IMR-90 (cell line): Measurements from ENCODE around the gene TMPRSS9. TPM values are rescaled to one million over a fixed set of nuclear protein-coding genes. Genes with fewer than 3 reads are reported as not detected.
A peak's percentile ranks its signal among the peaks of the same experiment; 100 is the strongest.

Experiments used
- ATAC-seq: fragments of 200-7000 bp; cut with Tn5 transposase; 2 replicates; pipeline ENCODE4 v1.9.1; 2020; ENCODE audit warnings: low read depth, mild to moderate bottlenecking, moderate library complexity
- BruUV-seq: library from RNA; stranded (reverse); fragments of 400-500 nt; replicated peaks from 2 replicates; lab custom pipeline; 2021; lab: Mats Ljungman, UMichigan
- CTCF ChIA-PET: fragments of 300-600 bp; formaldehyde crosslinking; extraction: SDS; loops from one replicate; lab custom pipeline; 2021; ENCODE audit warnings: antibody characterized with exemption; lab: Yijun Ruan, JAX
- POLR2A ChIA-PET: fragments of 300-600 bp; sonication (Branson Sonifier 250); formaldehyde crosslinking; loops from one replicate; lab custom pipeline; 2022; ENCODE audit warnings: antibody characterized with exemption; ENCODE audit not compliant: unreplicated experiment; lab: Charles Lee
- DNase-seq: peaks from one replicate; pipeline ENCODE4 v3.0.0; 2013
- H2AFZ ChIP-seq: replicated peaks from 2 replicates; pipeline ENCODE3; 2013; ENCODE audit warnings: low read length, mild to moderate bottlenecking; ENCODE audit not compliant: poor library complexity
- H2AK5ac ChIP-seq: 2 replicates; pipeline ENCODE4 v1.6.1; 2013; ENCODE audit warnings: low read depth, low read length, inconsistent platforms
- H2AK9ac ChIP-seq: replicated peaks from 2 replicates; pipeline ENCODE3; 2013; ENCODE audit warnings: mild to moderate bottlenecking, low read depth, low read length, moderate library complexity; ENCODE audit not compliant: poor library complexity
- H2BK120ac ChIP-seq: 2 replicates; pipeline ENCODE4 v1.6.1; 2013; ENCODE audit warnings: low read depth, low read length, inconsistent platforms
- H2BK15ac ChIP-seq: 3 replicates; pipeline ENCODE4 v1.6.1; 2013; ENCODE audit warnings: low read depth, low read length, inconsistent platforms
- H2BK20ac ChIP-seq: 2 replicates; pipeline ENCODE4 v1.6.1; 2013; ENCODE audit warnings: low read depth, mild to moderate bottlenecking, inconsistent platforms, low read length, moderate library complexity
- H2BK5ac ChIP-seq: 2 replicates; pipeline ENCODE4 v1.6.1; 2013; ENCODE audit warnings: mild to moderate bottlenecking, low read depth, low read length, inconsistent platforms; ENCODE audit not compliant: poor library complexity, severe bottlenecking
- H3K14ac ChIP-seq: replicated peaks from 2 replicates; pipeline ENCODE4 v1.6.1; 2013; ENCODE audit warnings: low read depth, low read length, inconsistent platforms
- H3K18ac ChIP-seq: 2 replicates; pipeline ENCODE4 v1.6.1; 2013; ENCODE audit warnings: low read depth, low read length, control low read depth
- H3K23ac ChIP-seq: 2 replicates; pipeline ENCODE4 v1.6.1; 2013; ENCODE audit warnings: low read depth, low read length, inconsistent platforms
- H3K27ac ChIP-seq: 2 replicates; pipeline ENCODE4 v1.5.1; 2013; ENCODE audit warnings: mild to moderate bottlenecking, control low read depth, low read length; ENCODE audit not compliant: insufficient read depth
- H3K27me3 ChIP-seq: 2 replicates; pipeline ENCODE4 v1.6.1; 2013; ENCODE audit warnings: low read length; ENCODE audit not compliant: control insufficient read depth, insufficient read depth
- H3K36me3 ChIP-seq: 2 replicates; pipeline ENCODE4 v1.6.1; 2013; ENCODE audit warnings: low read length, mixed read lengths; ENCODE audit not compliant: control insufficient read depth, insufficient read depth
- H3K4ac ChIP-seq: 2 replicates; pipeline ENCODE4 v1.6.1; 2013; ENCODE audit warnings: low read depth, low read length, inconsistent platforms
- H3K4me1 ChIP-seq: 2 replicates; pipeline ENCODE4 v1.6.1; 2013; ENCODE audit warnings: low read length, mixed read lengths; ENCODE audit not compliant: control insufficient read depth, insufficient read depth
- H3K4me2 ChIP-seq: 2 replicates; pipeline ENCODE4 v1.6.1; 2013; ENCODE audit warnings: low read depth, mild to moderate bottlenecking, control low read depth, low read length, moderate library complexity
- H3K4me3 ChIP-seq: 2 replicates; pipeline ENCODE4 v1.5.1; 2013; ENCODE audit warnings: low read depth, mild to moderate bottlenecking, control low read depth, low read length, moderate library complexity; ENCODE audit not compliant: insufficient read depth
- H3K56ac ChIP-seq: 2 replicates; pipeline ENCODE4 v1.6.1; 2013; ENCODE audit warnings: low read length, inconsistent platforms; ENCODE audit not compliant: insufficient read depth; ENCODE audit errors: extremely low read depth
- H3K79me1 ChIP-seq, 2 experiments: 2 replicates each; pipeline ENCODE4 v1.6.1; 2013; ENCODE audit warnings: low read length in 2 of 2, inconsistent platforms in 1 of 2, low read depth in 1 of 2
- H3K9ac ChIP-seq: 2 replicates; pipeline ENCODE4 v1.6.1; 2013; ENCODE audit warnings: low read depth, low read length, control low read depth
- H3K9me1 ChIP-seq: 2 replicates; pipeline ENCODE4 v1.6.1; 2013; ENCODE audit warnings: low read length, inconsistent platforms; ENCODE audit not compliant: insufficient read depth
- H3K9me3 ChIP-seq: 2 replicates; pipeline ENCODE4 v1.6.1; 2013; ENCODE audit warnings: low read length; ENCODE audit not compliant: control insufficient read depth, insufficient read depth
- H4K20me1 ChIP-seq: 2 replicates; pipeline ENCODE4 v1.6.1; 2013; ENCODE audit warnings: low read length, inconsistent platforms; ENCODE audit not compliant: insufficient read depth
- H4K5ac ChIP-seq: 2 replicates; pipeline ENCODE4 v1.6.1; 2013; ENCODE audit warnings: mild to moderate bottlenecking, low read depth, low read length, control low read depth
- H4K8ac ChIP-seq, 2 experiments: 2 replicates each; pipeline ENCODE4 v1.6.1; 2013; ENCODE audit warnings: low read depth in 2 of 2, low read length in 2 of 2, control low read depth in 1 of 2, inconsistent platforms in 1 of 2
- H4K91ac ChIP-seq: 2 replicates; pipeline ENCODE4 v1.6.1; 2013; ENCODE audit warnings: low read depth, low read length, inconsistent platforms; ENCODE audit not compliant: insufficient read depth
- BHLHE40 ChIP-seq: fragments of 150-350 bp; IDR thresholded peaks from 2 replicates; pipeline ENCODE4 v1.6.1; 2016; ENCODE audit warnings: mild to moderate bottlenecking, low read depth, low read length
- ELK1 ChIP-seq: fragments of 150-350 bp; IDR thresholded peaks from 2 replicates; pipeline ENCODE4 v1.6.1; 2016; ENCODE audit warnings: low read depth, mild to moderate bottlenecking, low read length, moderate library complexity, borderline replicate concordance
- FOS ChIP-seq: fragments of 150-350 bp; IDR thresholded peaks from 2 replicates; pipeline ENCODE4 v1.6.1; 2016; ENCODE audit warnings: low read depth, low read length
- MAFK ChIP-seq: IDR thresholded peaks from 2 replicates; pipeline ENCODE4 v1.6.1; 2012; ENCODE audit warnings: low read depth, low read length, improper control_type of control experiment
- MAZ ChIP-seq: IDR thresholded peaks from 2 replicates; pipeline ENCODE4 v1.6.1; 2012; ENCODE audit warnings: low read depth, mild to moderate bottlenecking, low read length, improper control_type of control experiment, moderate library complexity, borderline replicate concordance
- MXI1 ChIP-seq: IDR thresholded peaks from 2 replicates; pipeline ENCODE4 v1.6.1; 2012; ENCODE audit warnings: low read depth, mild to moderate bottlenecking, low read length, moderate library complexity, borderline replicate concordance
- POLR2A ChIP-seq: IDR thresholded peaks from 2 replicates; pipeline ENCODE4 v1.6.1; 2012; ENCODE audit warnings: mild to moderate bottlenecking, low read depth, low read length
- RAD21 ChIP-seq: IDR thresholded peaks from 2 replicates; pipeline ENCODE4 v1.6.1; 2012; ENCODE audit warnings: low read length, improper control_type of control experiment
- RFX5 ChIP-seq: IDR thresholded peaks from 2 replicates; pipeline ENCODE4 v1.8.0; 2012; ENCODE audit warnings: low read depth, mild to moderate bottlenecking, low read length, moderate library complexity
- USF2 ChIP-seq: fragments of 150-350 bp; IDR thresholded peaks from 2 replicates; pipeline ENCODE4 v1.6.1; 2017; ENCODE audit warnings: mild to moderate bottlenecking, antibody characterized with exemption, low read length, low read depth
- WGBS, 2 experiments: methylation state at CpG; one replicate each; pipeline versions ENCODE4 v1.1.5 to v1.1.7; 2013; ENCODE audit warnings: missing lambda C conversion rate in 2 of 2; ENCODE audit not compliant: insufficient read length in 1 of 2; ENCODE audit errors: extremely low coverage in 2 of 2; 5-methylcytosine and 5-hydroxymethylcytosine counted together
- dilution Hi-C: fragments of 300-500 bp; cut with HindIII; formaldehyde crosslinking; loops from one replicate; pipeline ENCODE4 v1.14.3; 2018; ENCODE audit warnings: low sequenced_read_pairs; ENCODE audit not compliant: unreplicated experiment
- in situ Hi-C: fragments of 300-500 bp; cut with MboI; formaldehyde crosslinking; loops from 3 replicates; pipeline ENCODE4 v1.14.3; 2019; ENCODE audit warnings: low sequenced_read_pairs, inconsistent platforms, mixed read lengths
- intact Hi-C: fragments of 100-400 bp; cut with micrococcal nuclease; formaldehyde crosslinking; loops from 2 replicates; pipeline ENCODE4 v1.10.0; 2022
- polyA plus RNA-seq, 3 experiments: library from polyadenylated mRNA; depleted of rRNA; stranded (reverse); fragments of >200 nt; gene quantifications; 2 replicates each; pipeline ENCODE4 v1.2.3, GENCODE V29; 2012; ENCODE audit warnings: low replicate concordance in 1 of 3
- total RNA-seq: library from RNA; depleted of rRNA; stranded (reverse); fragments of >200 nt; gene quantifications from 2 replicates; pipeline ENCODE4 v1.2.3, GENCODE V29; 2012

Gene TMPRSS9
- total and polyA plus RNA-seq, 2 of the 4 experiments (the other 2 are of a cell fraction), result not detected

GRCh38 chr19:2455851-2456570 lies 95.9 kb downstream of the TMPRSS9 start:
- H3K9me1 ChIP-seq, result 0 out of 2 replicates have a peak, but pooled peaks cover 9% of the 10 kb centered on the region
- H3K4me2 ChIP-seq, result peak overlapping the region; percentile 51
- intact Hi-C loops (no loop called here), dilution Hi-C loops (no loop called here), in situ Hi-C loops (no loop called here)
- peak overlapping the region; percentile 99 for H3K4me3 ChIP-seq
- no peak overlapping the region for H3K18ac ChIP-seq
- peak overlapping the region; percentile 96 for H2AK9ac ChIP-seq
- no peak overlapping the region for H4K5ac ChIP-seq
- no peak overlapping the region for H2BK20ac ChIP-seq
- TF ChIP-seq POLR2A (no peak), RFX5 (no peak), ELK1 (no peak), MAFK (no peak), FOS (no peak), BHLHE40 (no peak), MAZ (no peak), RAD21 (no peak), MXI1 (no peak), USF2 (no peak)
- H3K14ac ChIP-seq, result peak overlapping the region; percentile 59; the same call in 1 of the 2 replicates
- H3K9ac ChIP-seq, result peak overlapping the region; percentile 76
- ATAC-seq, result peak; percentile 50
- no peak overlapping the region for H2BK120ac ChIP-seq
- H2BK15ac ChIP-seq, result no peak overlapping the region
- H3K27me3 ChIP-seq, result no peaks in the 10 kb centered on the region
- H4K91ac ChIP-seq, result no peak overlapping the region
- peak overlapping the region; percentile 35 for H3K4ac ChIP-seq
- POLR2A ChIA-PET, result no interaction called here
- H3K9me3 ChIP-seq, result no peaks in the 10 kb centered on the region
- no peak overlapping the region; the same call in 1 of the 2 replicates for H3K56ac ChIP-seq
- peaks cover 0 to 41% of the 10 kb centered on the region in 2 experiments; a peak in 2 of 4 replicates for H3K79me1 ChIP-seq
- CTCF ChIA-PET, result no interaction called here
- H3K27ac ChIP-seq, result peak overlapping the region; percentile 68; the same call in 1 of the 2 replicates
- BruUV-seq, result no TSS peak
- H3K4me1 ChIP-seq, result no peaks in the 10 kb centered on the region
- H4K8ac ChIP-seq, result peak overlapping the region; percentile 42 to 52; a peak in 2 of 4 replicates
- peak overlapping the region; percentile 50 for H2AK5ac ChIP-seq
- DNase-seq, result no peak
- peak overlapping the region; percentile 97 for H2AFZ ChIP-seq
- no peak overlapping the region for H2BK5ac ChIP-seq
- whole genome bisulfite sequencing, 2 experiments, result 1% methylated on average over 43 of the region's 62 CpGs; no CpG with 5 or more reads in 1 of the 2 experiments
- peaks cover 3% of the 10 kb centered on the region for H3K36me3 ChIP-seq
- 0 out of 2 replicates have a peak overlapping the region, but pooled peaks have one; percentile 73 for H3K23ac ChIP-seq
- peaks cover 46% of the 10 kb centered on the region for H4K20me1 ChIP-seq
